CD4-positive, alpha-beta T cell (primary cell): ENCODE measurements around the gene ANKRD13B. TPM values are rescaled to one million over a fixed set of nuclear protein-coding genes. Genes with fewer than 3 reads are reported as not detected.

Experiments
- ATAC-seq: fragments of 200-7000 bp; cut with Tn5 transposase; one replicate; pipeline ENCODE4 v1.10.0; 2022; ENCODE audit warnings: mild to moderate bottlenecking; ENCODE audit not compliant: poor library complexity
- CTCF ChIA-PET: fragments of 350-600 bp; sonication (Branson Sonifier 250); formaldehyde crosslinking; loops from one replicate; lab custom pipeline; 2021; ENCODE audit warnings: antibody characterized with exemption, inconsistent platforms; lab: Charles Lee
- POLR2A ChIA-PET: fragments of 350-600 bp; sonication (Branson Sonifier 250); formaldehyde crosslinking; loops from one replicate; lab custom pipeline; 2021; ENCODE audit warnings: antibody characterized with exemption, inconsistent platforms; lab: Charles Lee
- DNase-seq, 14 experiments: peaks; one replicate each; pipeline ENCODE4 v3.0.0-alpha.2; 2013 to 2020; ENCODE audit warnings: mixed read lengths in 2 of 14
- H3K27ac ChIP-seq, 2 donors: one replicate each; pipeline versions ENCODE4 v1.5.1 to v1.7.0; 2013; ENCODE audit warnings: low read length in 2 of 2, low read depth in 1 of 2, mild to moderate bottlenecking in 1 of 2
- H3K27me3 ChIP-seq, 2 experiments: 1 replicate in 1 of 2; 2 replicates in 1 of 2; pipeline versions ENCODE4 v1.6.1 to v1.7.0; 2013; ENCODE audit warnings: low read length in 2 of 2, control low read depth in 1 of 2, mild to moderate bottlenecking in 1 of 2, moderate library complexity in 1 of 2; ENCODE audit not compliant: insufficient read depth in 2 of 2, control insufficient read depth in 1 of 2
- H3K36me3 ChIP-seq: one replicate; pipeline ENCODE4 v1.6.1; 2013; ENCODE audit warnings: low read length, control low read depth; ENCODE audit not compliant: insufficient read depth
- H3K4me1 ChIP-seq: one replicate; pipeline ENCODE4 v1.6.1; 2013; ENCODE audit warnings: low read length, control low read depth; ENCODE audit not compliant: insufficient read depth
- H3K4me3 ChIP-seq: one replicate; pipeline ENCODE4 v1.5.1; 2013; ENCODE audit warnings: mild to moderate bottlenecking, low read length, moderate library complexity
- H3K9me3 ChIP-seq, 2 experiments: 1 replicate in 1 of 2; 2 replicates in 1 of 2; pipeline versions ENCODE4 v1.6.1 to v1.7.0; 2013; ENCODE audit warnings: low read length in 2 of 2, mild to moderate bottlenecking in 2 of 2, control low read depth in 1 of 2, moderate library complexity in 1 of 2; ENCODE audit not compliant: control insufficient read depth in 1 of 2, insufficient read depth in 1 of 2
- H3K27ac Mint-ChIP-seq: one replicate; pipeline ENCODE4 v1.8.0; 2020; ENCODE audit warnings: mixed read lengths
- H3K27me3 Mint-ChIP-seq: one replicate; pipeline ENCODE4 v1.8.0; 2021; ENCODE audit warnings: mixed read lengths
- H3K36me3 Mint-ChIP-seq: one replicate; pipeline ENCODE4 v1.8.0; 2021; ENCODE audit warnings: low read depth, mixed read lengths
- H3K4me1 Mint-ChIP-seq: one replicate; pipeline ENCODE4 v1.8.0; 2021; ENCODE audit warnings: low read depth, mixed read lengths
- H3K4me3 Mint-ChIP-seq: one replicate; pipeline ENCODE4 v1.8.0; 2020; ENCODE audit warnings: mild to moderate bottlenecking, mixed read lengths
- H3K9me3 Mint-ChIP-seq: one replicate; pipeline ENCODE4 v1.8.0; 2020; ENCODE audit warnings: mixed read lengths
- intact Hi-C, 2 experiments: fragments of 100-400 bp; cut with DNase I in 1 of 2; cut with micrococcal nuclease in 1 of 2; formaldehyde crosslinking; loops; one replicate each; pipeline versions ENCODE4 v1.15.1 to v1.9.0; 2023 to 2025; cut with DNase I, micrococcal nuclease
- total RNA-seq, 174 experiments: library from RNA in 2 of 174; stranded (reverse) in 2 of 174; gene quantifications; one replicate each; pipeline ENCODE4 v1.2.3 and lab custom pipeline; 2021 to 2026
- TF ChIP-seq, protein P1 (sequence below): fragments of 200-600 bp; IDR thresholded peaks from one replicate; pipeline ENCODE4 v1.8.0; 2022; ENCODE audit warnings: antibody characterized with exemption, mild to moderate bottlenecking

ANKRD13B gene
- total RNA-seq, 2 experiments from 2014 or later: 2.1 to 3.0 TPM

DNA sequence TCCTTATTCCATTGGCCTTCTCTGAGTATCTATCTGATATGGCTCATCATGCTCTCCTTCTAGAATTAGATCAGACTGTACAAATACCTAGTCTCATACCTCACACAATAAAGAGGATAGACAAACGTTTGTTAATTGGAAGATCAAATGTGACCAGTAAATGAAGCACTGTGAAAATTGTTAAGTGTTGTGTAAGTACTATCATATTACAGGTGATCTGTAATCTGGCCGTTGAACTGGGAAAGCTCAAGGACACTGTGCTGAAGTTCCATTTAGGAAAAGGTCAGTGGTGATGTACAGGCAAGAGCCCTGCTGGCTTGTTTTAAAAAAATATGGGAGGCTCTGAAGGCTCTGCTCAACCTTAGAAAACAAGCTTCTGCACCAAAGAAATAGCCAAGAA lies 68.3 kb downstream of the ANKRD13B start:
- H3K4me3 ChIP-seq: no peak overlapping the region
- Mint-ChIP-seq H3K4me3 (no peak overlapping the region), H3K36me3 (peaks cover 77% of the 10 kb centered on the region), H3K9me3 (no peaks in the 10 kb centered on the region), H3K4me1 (peaks cover 27% of the 10 kb centered on the region), H3K27ac (no peak overlapping the region), H3K27me3 (no peaks in the 10 kb centered on the region)
- TF ChIP-seq, protein P1, sequence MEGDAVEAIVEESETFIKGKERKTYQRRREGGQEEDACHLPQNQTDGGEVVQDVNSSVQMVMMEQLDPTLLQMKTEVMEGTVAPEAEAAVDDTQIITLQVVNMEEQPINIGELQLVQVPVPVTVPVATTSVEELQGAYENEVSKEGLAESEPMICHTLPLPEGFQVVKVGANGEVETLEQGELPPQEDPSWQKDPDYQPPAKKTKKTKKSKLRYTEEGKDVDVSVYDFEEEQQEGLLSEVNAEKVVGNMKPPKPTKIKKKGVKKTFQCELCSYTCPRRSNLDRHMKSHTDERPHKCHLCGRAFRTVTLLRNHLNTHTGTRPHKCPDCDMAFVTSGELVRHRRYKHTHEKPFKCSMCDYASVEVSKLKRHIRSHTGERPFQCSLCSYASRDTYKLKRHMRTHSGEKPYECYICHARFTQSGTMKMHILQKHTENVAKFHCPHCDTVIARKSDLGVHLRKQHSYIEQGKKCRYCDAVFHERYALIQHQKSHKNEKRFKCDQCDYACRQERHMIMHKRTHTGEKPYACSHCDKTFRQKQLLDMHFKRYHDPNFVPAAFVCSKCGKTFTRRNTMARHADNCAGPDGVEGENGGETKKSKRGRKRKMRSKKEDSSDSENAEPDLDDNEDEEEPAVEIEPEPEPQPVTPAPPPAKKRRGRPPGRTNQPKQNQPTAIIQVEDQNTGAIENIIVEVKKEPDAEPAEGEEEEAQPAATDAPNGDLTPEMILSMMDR: no peak
- ATAC-seq: no peak
- H3K36me3 ChIP-seq: peaks cover 59% of the 10 kb centered on the region
- POLR2A ChIA-PET: no interaction called here
- DNase-seq: no peak
- intact Hi-C loops: loop anchor here in 1 of 2 experiments (10.0 kb wide), 1 partner anchor 434 kb away; no protein-coding TSS in a partner anchor
- CTCF ChIA-PET: no interaction called here
- H3K27ac ChIP-seq: no peak overlapping the region
- H3K4me1 ChIP-seq: no peaks in the 10 kb centered on the region
- H3K27me3 ChIP-seq: no peaks in the 10 kb centered on the region
- no peaks in the 10 kb centered on the region for H3K9me3 ChIP-seq

DNA sequence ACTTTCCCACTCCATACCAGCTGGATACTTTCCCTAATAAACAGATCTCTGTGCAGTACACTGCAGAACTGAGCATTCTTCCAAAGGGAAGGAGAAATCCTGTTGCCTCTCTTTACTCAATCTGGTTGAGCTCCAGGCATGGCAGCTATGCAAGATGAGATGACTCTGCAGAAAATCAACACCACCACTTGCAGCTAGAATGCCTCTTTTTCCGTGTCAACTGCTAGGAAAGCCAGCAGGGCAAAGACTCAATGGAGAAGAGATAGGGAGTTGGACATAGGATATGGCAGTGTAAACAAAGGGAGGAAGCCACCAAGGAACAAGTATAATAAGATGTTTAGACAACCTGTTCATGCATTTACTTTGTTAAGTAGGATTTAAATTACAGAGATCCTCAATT lies 70.2 kb downstream of the ANKRD13B start:
- CTCF ChIA-PET: interaction anchor here (0.6 to 1.8 kb wide), 5 partner anchors 12 to 143 kb away, joined by 3 to 6 read pairs (median 4); no protein-coding TSS in a partner anchor
- peaks cover 68% of the 10 kb centered on the region for H3K36me3 ChIP-seq
- POLR2A ChIA-PET: no interaction called here
- Mint-ChIP-seq H3K4me3 (no peak overlapping the region), H3K27me3 (no peaks in the 10 kb centered on the region), H3K36me3 (peaks cover 80% of the 10 kb centered on the region), H3K27ac (peak overlapping the region; percentile 55), H3K9me3 (no peaks in the 10 kb centered on the region), H3K4me1 (peaks cover 29% of the 10 kb centered on the region)
- H3K27me3 ChIP-seq: no peaks in the 10 kb centered on the region
- H3K9me3 ChIP-seq: no peaks in the 10 kb centered on the region
- no peak overlapping the region for H3K4me3 ChIP-seq
- no peaks in the 10 kb centered on the region for H3K4me1 ChIP-seq
- ATAC-seq (no peak), DNase-seq (no peak)
- intact Hi-C loops: loop anchor here in 1 of 2 experiments (10.0 kb wide), 1 partner anchor 432 kb away; no protein-coding TSS in a partner anchor
- no peak overlapping the region for H3K27ac ChIP-seq
- TF ChIP-seq, protein P1: no peak

Other genes starting within 250 kb of the ANKRD13B start
- gene TAOK1, start 202.8 kb upstream of the ANKRD13B start, total RNA-seq: 10 to 100 TPM; 33.1 to 33.8 TPM
- 1 to 10 TPM; 4.1 to 4.9 TPM for gene ABHD15, start 26.1 kb upstream of the ANKRD13B start, total RNA-seq
- gene TP53I13, start 24.4 kb upstream of the ANKRD13B start, total RNA-seq: 10 to 100 TPM; 45.8 to 47.7 TPM
- 10 to 100 TPM; 35.8 to 36.7 TPM for gene GIT1, start 3.5 kb upstream of the ANKRD13B start, total RNA-seq
- 1 to 10 TPM; 2.8 to 3.3 TPM for gene CORO6, start 29.8 kb downstream of the ANKRD13B start, total RNA-seq